ENCODE measurements around the gene CACNG4. TPM values are rescaled to one million over a fixed set of nuclear protein-coding genes. Genes with fewer than 3 reads are reported as not detected.
A peak's percentile ranks its signal among the peaks of the same experiment; 100 is the strongest.

Gene CACNG4
- polyA plus RNA-seq, 2 of the 4 experiments (the other 2 are of a cell fraction) = 6.2 to 10.2 TPM

- no peak for TF ChIP-seq TP53 (CRISPR knock-in tag; IDR thresholded peaks at IDR 0.05)
- TF ChIP-seq MAFK (IDR thresholded peaks at IDR 0.05; ENCODE audit: partially characterized antibody) = no peak
- TF ChIP-seq HOXB13 (CRISPR knock-in tag; IDR thresholded peaks at IDR 0.05; ENCODE audit: low read depth) = no peak
- TF ChIP-seq REST (IDR thresholded peaks at IDR 0.05) = no peak
- TF ChIP-seq ESRRA (IDR thresholded peaks at IDR 0.05; ENCODE audit: borderline replicate concordance, low read length) = no peak
- TF ChIP-seq CHD4 (IDR thresholded peaks at IDR 0.05; ENCODE audit: borderline replicate concordance) = no peak
- no peak for TF ChIP-seq JUNB (IDR thresholded peaks at IDR 0.05)
- no peak for TF ChIP-seq CBX8 (IDR thresholded peaks at IDR 0.05)
- no peak for TF ChIP-seq RCOR1 (IDR thresholded peaks at IDR 0.05; ENCODE audit: low read depth, low read length)
- TF ChIP-seq MAZ (IDR thresholded peaks at IDR 0.05; ENCODE audit: borderline replicate concordance, low read depth, low read length) = no peak
- TF ChIP-seq PHF8 (IDR thresholded peaks at IDR 0.05; ENCODE audit: borderline replicate concordance, low read depth) = no peak
- TF ChIP-seq HOXB5 (CRISPR knock-in tag; IDR thresholded peaks at IDR 0.05) = no peak
- TF ChIP-seq RAD21 (conservative IDR thresholded peaks at IDR 0.05 in 1 of 2, IDR thresholded peaks at IDR 0.05 in 1 of 2) = no peak
- no peak for TF ChIP-seq POLR2AphosphoS2 (conservative IDR thresholded peaks at IDR 0.05; ENCODE audit: low read length)
- TF ChIP-seq BCL3 (IDR thresholded peaks at IDR 0.05) = no peak
- ATAC-seq = no peak
- peak; percentile 72 for FAIRE-seq
- 79% methylated on average over 5 of the region's 5 CpGs for WGBS (ENCODE audit: missing lambda C conversion rate)
- POLR2A ChIA-PET = no interaction called here
- Histone ChIP-seq H3K9me3 (peaks cover 7% of the 10 kb centered on the region), H3K4me3 (no peak overlapping the region), H3K4me2 (no peak overlapping the region), H3K4me1 (no peaks in the 10 kb centered on the region), H3K27ac (no peak overlapping the region)
- DNase-seq (ENCODE audit: low read depth in 1 of 2, low spot score in 1 of 2) = no peak
- CTCF ChIA-PET = interaction anchor here (1.0 to 1.5 kb wide), 4 partner anchors 13 to 77 kb away, joined by 3 read pairs; no protein-coding TSS in a partner anchor
These were observed 90.1 kb downstream of the CACNG4 start for GRCh38 chr17:67054608-67055007.

- H3K27ac ChIP-seq = no peak overlapping the region
- FAIRE-seq = no peak
- no peak overlapping the region for H3K4me3 ChIP-seq
- no peak overlapping the region for H3K4me2 ChIP-seq
- TF ChIP-seq CHD4 (IDR thresholded peaks at IDR 0.05; ENCODE audit: borderline replicate concordance) (no peak), SREBF2 (IDR thresholded peaks at IDR 0.05) (no peak), HES2 (IDR thresholded peaks at IDR 0.05) (no peak), BCL3 (IDR thresholded peaks at IDR 0.05) (no peak), CBX8 (IDR thresholded peaks at IDR 0.05) (no peak), EHMT2 (IDR thresholded peaks at IDR 0.05; ENCODE audit: low read depth) (no peak), EHF (CRISPR knock-in tag; IDR thresholded peaks at IDR 0.05) (no peak), NPAS2 (CRISPR knock-in tag; IDR thresholded peaks at IDR 0.05; ENCODE audit: borderline replicate concordance) (no peak), MAFK (IDR thresholded peaks at IDR 0.05; ENCODE audit: partially characterized antibody) (no peak), HEYL (CRISPR knock-in tag; IDR thresholded peaks at IDR 0.05) (no peak), CHD2 (IDR thresholded peaks at IDR 0.05; ENCODE audit: low read length, partially characterized antibody) (no peak), HOXB13 (CRISPR knock-in tag; IDR thresholded peaks at IDR 0.05; ENCODE audit: low read depth) (no peak)
- CTCF ChIA-PET = interaction anchor here (1.0 to 1.5 kb wide), 3 partner anchors 13 to 78 kb away, joined by 3 read pairs; no protein-coding TSS in a partner anchor
- ATAC-seq = no peak
- no peaks in the 10 kb centered on the region for H3K4me1 ChIP-seq
- POLR2A ChIA-PET = no interaction called here
- 84% methylated on average over 19 of the region's 19 CpGs for WGBS (ENCODE audit: missing lambda C conversion rate)
- H3K9me3 ChIP-seq = peaks cover 3% of the 10 kb centered on the region; the same call in 1 of the 3 replicates
- no peak for DNase-seq (ENCODE audit: low read depth in 1 of 2, low spot score in 1 of 2)
These were observed 90.5 kb downstream of the CACNG4 start for GRCh38 chr17:67055041-67055443.

Data from A549 (cell line).